ENCODE data around the gene AGBL5. TPM values are rescaled to one million over a fixed set of nuclear protein-coding genes. Genes with fewer than 3 reads are reported as not detected.
A peak's percentile ranks its signal among the peaks of the same experiment; 100 is the strongest.

Gene AGBL5
- total and polyA plus RNA-seq, 9 of the 15 experiments (the other 6 are each of a cell fraction or from before 2014, with no cell fraction given) = 3.3 to 52.7 (median 26.2) TPM

DNA sequence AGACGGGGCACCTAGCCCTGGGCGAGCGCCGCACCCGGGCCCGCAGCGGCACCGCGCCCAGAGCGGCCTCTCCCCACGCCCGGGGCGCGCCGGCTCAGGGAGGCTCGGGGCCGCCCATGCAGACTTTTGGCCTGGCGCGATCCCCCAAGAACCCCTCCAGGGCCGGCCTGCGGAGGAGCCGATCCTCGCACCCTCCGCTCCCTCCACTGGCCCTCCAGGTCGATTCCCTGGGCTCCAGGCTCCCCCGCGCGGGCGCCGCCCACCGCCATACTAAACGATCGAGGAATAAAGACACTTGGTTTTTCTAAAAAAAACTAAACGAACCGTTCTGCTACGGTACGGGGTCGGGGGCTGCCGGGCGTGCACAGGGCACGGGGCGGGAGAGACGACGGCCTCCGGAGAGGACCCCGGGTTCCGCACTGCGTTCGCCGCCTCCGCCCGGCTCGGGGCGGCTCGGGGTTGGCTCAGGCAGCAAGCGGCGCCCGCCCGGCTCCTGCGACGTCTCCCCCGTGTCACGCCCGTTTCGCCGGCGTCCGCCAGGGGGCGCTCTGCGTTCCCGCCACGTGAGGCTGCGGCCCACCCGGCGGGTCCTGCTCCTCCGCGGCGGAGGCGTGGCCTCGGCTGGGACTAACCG lies 34.7 kb downstream of the AGBL5 start (continued):
- TF ChIP-seq GATAD2A (IDR thresholded peaks at IDR 0.05) (no peak), TARDBP (IDR thresholded peaks at IDR 0.05) (no peak), CREM (IDR thresholded peaks at IDR 0.05; ENCODE audit: low read depth) (peak; percentile 93), HEY1 (CRISPR knock-in tag; IDR thresholded peaks at IDR 0.05; ENCODE audit: borderline replicate concordance) (no peak), CHD2 (IDR thresholded peaks at IDR 0.05; ENCODE audit: low read depth, low read length) (peak; percentile 24; the same call in 1 of the 2 replicates), CHD1 (IDR thresholded peaks at IDR 0.05; ENCODE audit: low read length) (peak; percentile 75), KDM1A (IDR thresholded peaks at IDR 0.05) (no peak), ZC3H11A (IDR thresholded peaks at IDR 0.05; ENCODE audit: low read depth, low read length) (no peak), SAFB (IDR thresholded peaks at IDR 0.05; ENCODE audit: borderline replicate concordance, low read depth, low read length) (peak; percentile 92), SREBF1 (IDR thresholded peaks at IDR 0.05; ENCODE audit: borderline replicate concordance, low read depth, low read length) (0 out of 2 replicates have a peak, but pooled peaks have one; percentile 39), ZNF668 (CRISPR knock-in tag; IDR thresholded peaks at IDR 0.05) (no peak), ASH1L (IDR thresholded peaks at IDR 0.05; ENCODE audit: borderline replicate concordance, low read depth, partially characterized antibody) (no peak), CTBP1 (IDR thresholded peaks at IDR 0.05; ENCODE audit: borderline replicate concordance) (peak; percentile 63; the same call in 1 of the 2 replicates), HDAC3 (IDR thresholded peaks at IDR 0.05; ENCODE audit: borderline replicate concordance, partially characterized antibody) (no peak)
- TF ChIP-seq, protein P1, sequence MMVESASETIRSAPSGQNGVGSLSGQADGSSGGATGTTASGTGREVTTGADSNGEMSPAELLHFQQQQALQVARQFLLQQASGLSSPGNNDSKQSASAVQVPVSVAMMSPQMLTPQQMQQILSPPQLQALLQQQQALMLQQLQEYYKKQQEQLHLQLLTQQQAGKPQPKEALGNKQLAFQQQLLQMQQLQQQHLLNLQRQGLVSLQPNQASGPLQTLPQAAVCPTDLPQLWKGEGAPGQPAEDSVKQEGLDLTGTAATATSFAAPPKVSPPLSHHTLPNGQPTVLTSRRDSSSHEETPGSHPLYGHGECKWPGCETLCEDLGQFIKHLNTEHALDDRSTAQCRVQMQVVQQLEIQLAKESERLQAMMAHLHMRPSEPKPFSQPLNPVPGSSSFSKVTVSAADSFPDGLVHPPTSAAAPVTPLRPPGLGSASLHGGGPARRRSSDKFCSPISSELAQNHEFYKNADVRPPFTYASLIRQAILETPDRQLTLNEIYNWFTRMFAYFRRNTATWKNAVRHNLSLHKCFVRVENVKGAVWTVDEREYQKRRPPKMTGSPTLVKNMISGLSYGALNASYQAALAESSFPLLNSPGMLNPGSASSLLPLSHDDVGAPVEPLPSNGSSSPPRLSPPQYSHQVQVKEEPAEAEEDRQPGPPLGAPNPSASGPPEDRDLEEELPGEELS (CRISPR knock-in tag; IDR thresholded peaks at IDR 0.05; ENCODE audit: borderline replicate concordance) = no peak
- TF ChIP-seq, protein P2, sequence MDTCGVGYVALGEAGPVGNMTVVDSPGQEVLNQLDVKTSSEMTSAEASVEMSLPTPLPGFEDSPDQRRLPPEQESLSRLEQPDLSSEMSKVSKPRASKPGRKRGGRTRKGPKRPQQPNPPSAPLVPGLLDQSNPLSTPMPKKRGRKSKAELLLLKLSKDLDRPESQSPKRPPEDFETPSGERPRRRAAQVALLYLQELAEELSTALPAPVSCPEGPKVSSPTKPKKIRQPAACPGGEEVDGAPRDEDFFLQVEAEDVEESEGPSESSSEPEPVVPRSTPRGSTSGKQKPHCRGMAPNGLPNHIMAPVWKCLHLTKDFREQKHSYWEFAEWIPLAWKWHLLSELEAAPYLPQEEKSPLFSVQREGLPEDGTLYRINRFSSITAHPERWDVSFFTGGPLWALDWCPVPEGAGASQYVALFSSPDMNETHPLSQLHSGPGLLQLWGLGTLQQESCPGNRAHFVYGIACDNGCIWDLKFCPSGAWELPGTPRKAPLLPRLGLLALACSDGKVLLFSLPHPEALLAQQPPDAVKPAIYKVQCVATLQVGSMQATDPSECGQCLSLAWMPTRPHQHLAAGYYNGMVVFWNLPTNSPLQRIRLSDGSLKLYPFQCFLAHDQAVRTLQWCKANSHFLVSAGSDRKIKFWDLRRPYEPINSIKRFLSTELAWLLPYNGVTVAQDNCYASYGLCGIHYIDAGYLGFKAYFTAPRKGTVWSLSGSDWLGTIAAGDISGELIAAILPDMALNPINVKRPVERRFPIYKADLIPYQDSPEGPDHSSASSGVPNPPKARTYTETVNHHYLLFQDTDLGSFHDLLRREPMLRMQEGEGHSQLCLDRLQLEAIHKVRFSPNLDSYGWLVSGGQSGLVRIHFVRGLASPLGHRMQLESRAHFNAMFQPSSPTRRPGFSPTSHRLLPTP (IDR thresholded peaks at IDR 0.05; ENCODE audit: borderline replicate concordance, extremely low read depth, insufficient read length) = no peak
- TF ChIP-seq, protein P3, sequence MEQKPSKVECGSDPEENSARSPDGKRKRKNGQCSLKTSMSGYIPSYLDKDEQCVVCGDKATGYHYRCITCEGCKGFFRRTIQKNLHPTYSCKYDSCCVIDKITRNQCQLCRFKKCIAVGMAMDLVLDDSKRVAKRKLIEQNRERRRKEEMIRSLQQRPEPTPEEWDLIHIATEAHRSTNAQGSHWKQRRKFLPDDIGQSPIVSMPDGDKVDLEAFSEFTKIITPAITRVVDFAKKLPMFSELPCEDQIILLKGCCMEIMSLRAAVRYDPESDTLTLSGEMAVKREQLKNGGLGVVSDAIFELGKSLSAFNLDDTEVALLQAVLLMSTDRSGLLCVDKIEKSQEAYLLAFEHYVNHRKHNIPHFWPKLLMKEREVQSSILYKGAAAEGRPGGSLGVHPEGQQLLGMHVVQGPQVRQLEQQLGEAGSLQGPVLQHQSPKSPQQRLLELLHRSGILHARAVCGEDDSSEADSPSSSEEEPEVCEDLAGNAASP (IDR thresholded peaks at IDR 0.05) = no peak
- TF ChIP-seq, protein P4, sequence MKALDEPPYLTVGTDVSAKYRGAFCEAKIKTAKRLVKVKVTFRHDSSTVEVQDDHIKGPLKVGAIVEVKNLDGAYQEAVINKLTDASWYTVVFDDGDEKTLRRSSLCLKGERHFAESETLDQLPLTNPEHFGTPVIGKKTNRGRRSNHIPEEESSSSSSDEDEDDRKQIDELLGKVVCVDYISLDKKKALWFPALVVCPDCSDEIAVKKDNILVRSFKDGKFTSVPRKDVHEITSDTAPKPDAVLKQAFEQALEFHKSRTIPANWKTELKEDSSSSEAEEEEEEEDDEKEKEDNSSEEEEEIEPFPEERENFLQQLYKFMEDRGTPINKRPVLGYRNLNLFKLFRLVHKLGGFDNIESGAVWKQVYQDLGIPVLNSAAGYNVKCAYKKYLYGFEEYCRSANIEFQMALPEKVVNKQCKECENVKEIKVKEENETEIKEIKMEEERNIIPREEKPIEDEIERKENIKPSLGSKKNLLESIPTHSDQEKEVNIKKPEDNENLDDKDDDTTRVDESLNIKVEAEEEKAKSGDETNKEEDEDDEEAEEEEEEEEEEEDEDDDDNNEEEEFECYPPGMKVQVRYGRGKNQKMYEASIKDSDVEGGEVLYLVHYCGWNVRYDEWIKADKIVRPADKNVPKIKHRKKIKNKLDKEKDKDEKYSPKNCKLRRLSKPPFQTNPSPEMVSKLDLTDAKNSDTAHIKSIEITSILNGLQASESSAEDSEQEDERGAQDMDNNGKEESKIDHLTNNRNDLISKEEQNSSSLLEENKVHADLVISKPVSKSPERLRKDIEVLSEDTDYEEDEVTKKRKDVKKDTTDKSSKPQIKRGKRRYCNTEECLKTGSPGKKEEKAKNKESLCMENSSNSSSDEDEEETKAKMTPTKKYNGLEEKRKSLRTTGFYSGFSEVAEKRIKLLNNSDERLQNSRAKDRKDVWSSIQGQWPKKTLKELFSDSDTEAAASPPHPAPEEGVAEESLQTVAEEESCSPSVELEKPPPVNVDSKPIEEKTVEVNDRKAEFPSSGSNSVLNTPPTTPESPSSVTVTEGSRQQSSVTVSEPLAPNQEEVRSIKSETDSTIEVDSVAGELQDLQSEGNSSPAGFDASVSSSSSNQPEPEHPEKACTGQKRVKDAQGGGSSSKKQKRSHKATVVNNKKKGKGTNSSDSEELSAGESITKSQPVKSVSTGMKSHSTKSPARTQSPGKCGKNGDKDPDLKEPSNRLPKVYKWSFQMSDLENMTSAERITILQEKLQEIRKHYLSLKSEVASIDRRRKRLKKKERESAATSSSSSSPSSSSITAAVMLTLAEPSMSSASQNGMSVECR (CRISPR knock-in tag; IDR thresholded peaks at IDR 0.05) = peak; percentile 91
